ENCODE data around the gene ARHGAP40. TPM values are rescaled to one million over a fixed set of nuclear protein-coding genes. Genes with fewer than 3 reads are reported as not detected.

Gene ARHGAP40
- total and polyA plus RNA-seq, 2 of the 13 experiments (the other 11 are each of a cell fraction or from before 2014, with no cell fraction given): 0.75 to 2.1 TPM

- 0 out of 2 replicates have a peak, but pooled peaks have one; percentile 20 for TF ChIP-seq SMAD9 (CRISPR knock-in tag; IDR thresholded peaks at IDR 0.05)
- peak; percentile 72 for TF ChIP-seq KMT2B (CRISPR knock-in tag; IDR thresholded peaks at IDR 0.05)
- 0 out of 2 replicates have a peak, but pooled peaks have one; percentile 47 for TF ChIP-seq ZSCAN21 (CRISPR knock-in tag; IDR thresholded peaks at IDR 0.05; ENCODE audit: borderline replicate concordance)
- TF ChIP-seq ZNF75D (CRISPR knock-in tag; IDR thresholded peaks at IDR 0.05; ENCODE audit: borderline replicate concordance): 0 out of 2 replicates have a peak, but pooled peaks have one; percentile 2
- TF ChIP-seq SIN3A (IDR thresholded peaks at IDR 0.05; ENCODE audit: borderline replicate concordance, low read depth, low read length): no peak
- 0 out of 2 replicates have a peak, but pooled peaks have one; percentile 75 for TF ChIP-seq ZNF614 (CRISPR knock-in tag; IDR thresholded peaks at IDR 0.05; ENCODE audit: borderline replicate concordance)
- no peak for TF ChIP-seq SRSF4 (IDR thresholded peaks at IDR 0.05; ENCODE audit: low read depth, low read length, poor library complexity, severe bottlenecking)
- peak; percentile 73 for TF ChIP-seq FOXA3 (CRISPR knock-in tag; IDR thresholded peaks at IDR 0.05)
- TF ChIP-seq SOX5 (CRISPR knock-in tag; IDR thresholded peaks at IDR 0.05; ENCODE audit: borderline replicate concordance): peak; percentile 67; the same call in 1 of the 2 replicates
- no peak for TF ChIP-seq ZSCAN12 (CRISPR knock-in tag; IDR thresholded peaks at IDR 0.05)
- TF ChIP-seq ZBTB14 (CRISPR knock-in tag; IDR thresholded peaks at IDR 0.05): no peak
- TF ChIP-seq ZNF598 (CRISPR knock-in tag; IDR thresholded peaks at IDR 0.05; ENCODE audit: borderline replicate concordance): no peak
- TF ChIP-seq ZMAT3 (CRISPR knock-in tag; conservative IDR thresholded peaks at IDR 0.05): peak; percentile 87
- TF ChIP-seq SKI (IDR thresholded peaks at IDR 0.05; ENCODE audit: partially characterized antibody): no peak
- TF ChIP-seq ZSCAN5A (CRISPR knock-in tag; IDR thresholded peaks at IDR 0.05; ENCODE audit: borderline replicate concordance): no peak
- peak; percentile 92; the same call in 1 of the 2 replicates for TF ChIP-seq MTA3 (CRISPR knock-in tag; IDR thresholded peaks at IDR 0.05)
- no peak; the same call in 1 of the 2 replicates for TF ChIP-seq ZNF563 (CRISPR knock-in tag; IDR thresholded peaks at IDR 0.05)
- peak; percentile 82 for TF ChIP-seq SALL1 (CRISPR knock-in tag; IDR thresholded peaks at IDR 0.05)
- no peak for TF ChIP-seq DNMT1 (CRISPR knock-in tag; IDR thresholded peaks at IDR 0.05)
- peak; percentile 70; the same call in 1 of the 2 replicates for TF ChIP-seq BCL3 (CRISPR knock-in tag; IDR thresholded peaks at IDR 0.05)
- no peak for TF ChIP-seq KLF15 (CRISPR knock-in tag; IDR thresholded peaks at IDR 0.05; ENCODE audit: borderline replicate concordance)
- TF ChIP-seq ZNF83 (CRISPR knock-in tag; IDR thresholded peaks at IDR 0.05; ENCODE audit: borderline replicate concordance): no peak; the same call in 1 of the 2 replicates
These were observed 91.1 kb downstream of the ARHGAP40 start (continued) for GRCh38 chr20:38692436-38693411.
